OCI-LY1 (cell line): ENCODE results near the gene GUK1.

Experiments
- H2AFZ ChIP-seq: fragments of 200-600 bp; sonication (generic), shearing (Covaris generic); 2 replicates; pipeline ENCODE4 v1.6.0; 2014; ENCODE audit warnings: antibody characterized with exemption, mild to moderate bottlenecking, low read length
- H3F3A ChIP-seq: fragments of 200-600 bp; sonication (generic), shearing (Covaris generic); 2 replicates; pipeline ENCODE4 v1.6.0; 2014; ENCODE audit warnings: mild to moderate bottlenecking, antibody characterized with exemption, low read length, moderate library complexity; ENCODE audit not compliant: insufficient read depth
- H3K27ac ChIP-seq: fragments of 200-600 bp; sonication (generic); 2 replicates; pipeline ENCODE4 v1.5.1; 2014; ENCODE audit warnings: low read length, mixed run types, mild to moderate bottlenecking, low read depth; ENCODE audit not compliant: poor library complexity, severe bottlenecking
- H3K27me3 ChIP-seq: fragments of 200-600 bp; sonication (generic); 2 replicates; pipeline ENCODE4 v1.6.0; 2014; ENCODE audit warnings: antibody characterized with exemption, mild to moderate bottlenecking, low read length, moderate library complexity; ENCODE audit not compliant: insufficient read depth
- H3K36me3 ChIP-seq: fragments of 200-600 bp; sonication (generic); 2 replicates; pipeline ENCODE4 v1.6.1; 2014; ENCODE audit warnings: mild to moderate bottlenecking, antibody characterized with exemption, low read length, moderate library complexity, mixed read lengths; ENCODE audit not compliant: insufficient read depth
- H3K4me1 ChIP-seq: fragments of 200-600 bp; sonication (generic); 2 replicates; pipeline ENCODE4 v1.5.1; 2014; ENCODE audit warnings: mild to moderate bottlenecking, low read length, moderate library complexity; ENCODE audit not compliant: insufficient read depth, severe bottlenecking
- H3K4me2 ChIP-seq: fragments of 200-600 bp; sonication (generic), shearing (Covaris generic); 2 replicates; pipeline ENCODE4 v1.6.1; 2014; ENCODE audit warnings: low read length
- H3K4me3 ChIP-seq: fragments of 200-600 bp; sonication (generic); 2 replicates; pipeline ENCODE4 v1.5.1; 2014; ENCODE audit warnings: low read length, low read depth, mild to moderate bottlenecking, mixed read lengths; ENCODE audit not compliant: poor library complexity, severe bottlenecking
- H3K79me2 ChIP-seq: fragments of 200-600 bp; shearing (Covaris generic); 2 replicates; pipeline ENCODE4 v1.6.1; 2016; ENCODE audit warnings: mixed run types, low read length, mixed read lengths; ENCODE audit not compliant: insufficient read depth
- H3K9ac ChIP-seq: fragments of 200-600 bp; sonication (generic), shearing (Covaris generic); 2 replicates; pipeline ENCODE4 v1.6.1; 2014; ENCODE audit warnings: mild to moderate bottlenecking, low read length, mixed read lengths
- H3K9me2 ChIP-seq: fragments of 200-600 bp; sonication (generic), shearing (Covaris generic); 2 replicates; pipeline ENCODE4 v1.6.1; 2014; ENCODE audit warnings: low read depth, mild to moderate bottlenecking, low read length, mixed read lengths
- H3K9me3 ChIP-seq: fragments of 200-600 bp; shearing (Covaris generic); 2 replicates; pipeline ENCODE4 v1.6.1; 2014; ENCODE audit warnings: low read length, mixed read lengths
- H4K20me1 ChIP-seq: fragments of 200-600 bp; sonication (generic), shearing (Covaris generic); 2 replicates; pipeline ENCODE4 v1.6.0; 2016; ENCODE audit warnings: mild to moderate bottlenecking, low read length; ENCODE audit not compliant: insufficient read depth
- CTCF ChIP-seq: fragments of 200-600 bp; sonication (generic), shearing (Covaris generic); IDR thresholded peaks from 2 replicates; pipeline ENCODE4 v1.5.1; 2017; ENCODE audit warnings: mild to moderate bottlenecking, antibody characterized with exemption, low read length, moderate library complexity, mixed read lengths
- EZH2 ChIP-seq: fragments of 200-600 bp; sonication (generic), shearing (Covaris generic); IDR thresholded peaks from 2 replicates; pipeline ENCODE4 v1.8.0; 2017; ENCODE audit warnings: borderline replicate concordance, mixed run types, mild to moderate bottlenecking, antibody characterized with exemption, low read length, moderate library complexity, mixed read lengths

GUK1 gene

GRCh38 chr1:228148196-228148861 lies 8.2 kb downstream of the GUK1 start:
- TF ChIP-seq EZH2 (no peak), CTCF (no peak)
- H3K27me3 ChIP-seq = no peaks in the 10 kb centered on the region
- H3K4me1 ChIP-seq = peaks cover 16% of the 10 kb centered on the region
- H3K9me3 ChIP-seq = no peaks in the 10 kb centered on the region
- no peaks in the 10 kb centered on the region for H3F3A ChIP-seq
- H4K20me1 ChIP-seq = no peaks in the 10 kb centered on the region
- peaks cover 4% of the 10 kb centered on the region; the same call in 1 of the 2 replicates for H3K79me2 ChIP-seq
- H2AFZ ChIP-seq = no peak overlapping the region
- no peaks in the 10 kb centered on the region for H3K9me2 ChIP-seq
- H3K27ac ChIP-seq = no peak overlapping the region
- peaks cover 14% of the 10 kb centered on the region; the same call in 1 of the 2 replicates for H3K36me3 ChIP-seq
- no peak overlapping the region for H3K4me2 ChIP-seq
- H3K4me3 ChIP-seq = no peak overlapping the region
- H3K9ac ChIP-seq = no peak overlapping the region

- no peak overlapping the region for H3K27ac ChIP-seq
Observed at GRCh38 chr1:228148935-228149405, 8.9 kb downstream of the GUK1 start.

GRCh38 chr1:228149406-228150119 lies 9.5 kb downstream of the GUK1 start, which contains the start of gene GJC2:
Gene GJC2 (plus strand): TSS chr1:228149930. CDS start chr1:228157759, 7,829 bp downstream.
- Histone ChIP-seq H3K27ac (no peak within 1 kb of the TSS), H3K36me3 (peaks cover 14% of the 10 kb centered on the region; the same call in 1 of the 2 replicates), H3K9me3 (no peaks in the 10 kb centered on the region), H3K4me1 (peaks cover 6% of the 10 kb centered on the region), H3F3A (no peaks in the 10 kb centered on the region), H3K9me2 (no peaks in the 10 kb centered on the region), H3K4me3 (no peak within 1 kb of the TSS), H3K27me3 (no peaks in the 10 kb centered on the region), H2AFZ (no peak within 1 kb of the TSS), H3K9ac (no peak within 1 kb of the TSS), H3K4me2 (no peak within 1 kb of the TSS), H4K20me1 (no peaks in the 10 kb centered on the region), H3K79me2 (no peaks in the 10 kb centered on the region; the same call in 1 of the 2 replicates)
- TF ChIP-seq EZH2 (no peak), CTCF (no peak)

More at GRCh38 chr1:228148935-228149405, 8.9 kb downstream of the GUK1 start:
- Histone ChIP-seq H3K27me3 (no peaks in the 10 kb centered on the region), H3K36me3 (peaks cover 14% of the 10 kb centered on the region; the same call in 1 of the 2 replicates), H3K4me1 (peaks cover 11% of the 10 kb centered on the region), H3K4me3 (no peak overlapping the region), H2AFZ (no peak overlapping the region), H3K79me2 (no peaks in the 10 kb centered on the region; the same call in 1 of the 2 replicates), H3F3A (no peaks in the 10 kb centered on the region), H3K9me2 (no peaks in the 10 kb centered on the region), H4K20me1 (no peaks in the 10 kb centered on the region), H3K9me3 (no peaks in the 10 kb centered on the region), H3K9ac (no peak overlapping the region), H3K4me2 (no peak overlapping the region)
- TF ChIP-seq EZH2 (no peak), CTCF (no peak)
